Naive thymus-derived CD8-positive, alpha-beta T cell (primary cell): Measurements from ENCODE around the gene NTMT2. TPM values are rescaled to one million over a fixed set of nuclear protein-coding genes. Genes with fewer than 3 reads are reported as not detected.

ENCODE experiments used
- ATAC-seq, 2 donors: fragments of 150-1000 bp; cut with Tn5 transposase in 1 of 2; sonication (Bioruptor Pico), chemical (Tn5 transposase) in 1 of 2; 1 replicate in 1 of 2; 2 replicates in 1 of 2; pipeline ENCODE4 v1.10.0; 2021; ENCODE audit warnings: mild to moderate bottlenecking in 2 of 2, moderate library complexity in 2 of 2
- POLR2A ChIA-PET: fragments of 350-600 bp; sonication (Branson Sonifier 250); formaldehyde crosslinking; loops from one replicate; lab custom pipeline; 2021; ENCODE audit warnings: antibody characterized with exemption; lab: Charles Lee
- DNase-seq, 10 donors: peaks; one replicate each; pipeline versions ENCODE4 v3.0.0 to v3.0.0-alpha.2; 2020 to 2022
- H3K27ac Mint-ChIP-seq, 10 donors: one replicate each; pipeline ENCODE4 v1.8.0; 2020 to 2022; ENCODE audit warnings: mild to moderate bottlenecking in 10 of 10, mixed read lengths in 10 of 10, moderate library complexity in 4 of 10, inconsistent platforms in 1 of 10
- H3K27me3 Mint-ChIP-seq, 5 donors: one replicate each; pipeline ENCODE4 v1.8.0; 2021 to 2022; ENCODE audit warnings: mixed read lengths in 5 of 5
- H3K36me3 Mint-ChIP-seq, 3 donors: one replicate each; pipeline ENCODE4 v1.8.0; 2020 to 2022; ENCODE audit warnings: mixed read lengths in 3 of 3, mild to moderate bottlenecking in 2 of 3, inconsistent platforms in 1 of 3
- H3K4me1 Mint-ChIP-seq, 4 donors: one replicate each; pipeline ENCODE4 v1.8.0; 2021 to 2022; ENCODE audit warnings: mixed read lengths in 4 of 4
- H3K4me3 Mint-ChIP-seq, 10 donors: one replicate each; pipeline ENCODE4 v1.8.0; 2020 to 2022; ENCODE audit warnings: mild to moderate bottlenecking in 10 of 10, mixed read lengths in 10 of 10, moderate library complexity in 6 of 10, inconsistent platforms in 1 of 10
- H3K9me3 Mint-ChIP-seq, 9 donors: one replicate each; pipeline ENCODE4 v1.8.0; 2020 to 2022; ENCODE audit warnings: mixed read lengths in 9 of 9, mild to moderate bottlenecking in 3 of 9, inconsistent platforms in 1 of 9, moderate library complexity in 1 of 9
- polyA plus RNA-seq, 3 donors: library from polyadenylated mRNA; unstranded; fragments of 300-500 nt; fragmentation: Illumina TruSeq; gene quantifications; one replicate each; pipeline ENCODE4 v1.2.3, GENCODE V29; 2021
- total RNA-seq, 8 experiments: library from RNA in 2 of 8; stranded (reverse) in 2 of 8; gene quantifications; one replicate each; pipeline ENCODE4 v1.2.3 and lab custom pipeline; 2021 to 2026

NTMT2 gene
- total and polyA plus RNA-seq, 5 experiments from 2014 or later = not detected

DNA sequence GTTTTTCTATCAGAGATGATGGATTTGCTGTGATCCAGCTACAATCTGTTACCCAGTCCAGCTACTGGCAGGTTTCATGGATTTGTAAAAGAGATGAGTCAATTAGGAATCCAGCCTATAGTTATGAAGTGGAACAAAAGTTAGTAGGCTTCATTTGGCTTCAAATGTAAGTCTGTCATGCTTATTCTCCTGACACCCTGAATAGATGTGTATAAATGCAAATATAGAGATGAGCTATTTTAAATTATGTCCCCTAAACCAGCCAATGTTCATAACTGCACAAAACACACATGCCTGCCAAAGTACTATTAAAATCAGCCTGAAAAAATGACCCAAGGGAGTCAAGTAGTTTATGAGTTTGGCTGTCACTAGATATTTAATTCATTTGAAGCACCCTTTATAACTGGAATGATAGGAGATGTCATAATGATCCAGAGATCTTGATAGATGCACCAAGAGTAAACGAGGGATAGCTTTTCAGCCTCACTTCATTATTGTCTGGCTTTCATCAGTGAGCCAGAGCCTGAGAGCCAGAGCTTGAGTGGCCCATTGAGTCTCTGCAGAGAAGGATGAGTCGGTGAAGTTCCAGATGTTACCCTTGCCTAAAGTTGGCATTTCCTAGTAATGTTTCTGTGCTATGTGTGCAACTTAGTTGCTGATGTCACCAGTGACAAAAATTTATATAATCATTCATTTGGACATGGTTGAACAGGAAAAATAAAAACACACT lies 11.8 kb upstream of the NTMT2 start:
- Mint-ChIP-seq H3K36me3 (peaks cover 0 to 4% (median 0%) of the 10 kb centered on the region in 3 donors), H3K4me3 (no peak overlapping the region), H3K4me1 (no peaks in the 10 kb centered on the region), H3K9me3 (no peaks in the 10 kb centered on the region), H3K27ac (no peak overlapping the region), H3K27me3 (peaks cover 0 to 23% (median 4%) of the 10 kb centered on the region in 5 donors)
- ATAC-seq = no peak
- POLR2A ChIA-PET = no interaction called here
- no peak for DNase-seq

DNA sequence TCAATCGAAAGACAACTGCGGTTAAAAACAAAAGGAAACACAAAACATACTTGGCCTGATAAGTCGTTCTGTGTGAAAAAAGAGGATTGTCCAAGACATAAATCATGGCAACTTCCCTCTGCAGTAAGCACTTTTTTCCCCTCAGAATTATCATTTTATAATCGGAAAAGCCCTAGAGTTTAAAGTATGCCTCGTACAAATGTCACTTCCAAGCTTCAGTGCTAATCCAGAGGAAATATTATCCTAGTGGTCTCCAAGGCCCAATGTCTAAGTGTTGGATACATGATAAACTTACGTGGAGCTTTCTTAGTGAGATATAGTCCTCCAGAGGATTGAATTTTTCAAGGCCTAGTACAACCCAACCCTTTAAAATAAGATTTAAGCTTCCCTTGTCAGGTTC lies 11.2 kb upstream of the NTMT2 start:
- H3K27ac Mint-ChIP-seq = no peak overlapping the region
- no peak for DNase-seq
- H3K27me3 Mint-ChIP-seq = peaks cover 0 to 29% (median 4%) of the 10 kb centered on the region in 5 donors
- no peak overlapping the region for H3K4me3 Mint-ChIP-seq
- no peak for ATAC-seq
- H3K4me1 Mint-ChIP-seq = no peaks in the 10 kb centered on the region
- POLR2A ChIA-PET = no interaction called here
- no peaks in the 10 kb centered on the region for H3K9me3 Mint-ChIP-seq
- peaks cover 0 to 4% (median 0%) of the 10 kb centered on the region in 3 donors for H3K36me3 Mint-ChIP-seq

- Mint-ChIP-seq H3K27ac (no peak overlapping the region), H3K4me1 (peaks cover 0 to under 1% (median 0%) of the 10 kb centered on the region in 4 donors), H3K4me3 (no peak overlapping the region), H3K9me3 (peaks cover 0 to 16% (median 5%) of the 10 kb centered on the region in 9 donors), H3K27me3 (peaks cover 0 to 41% (median 9%) of the 10 kb centered on the region in 5 donors), H3K36me3 (peaks cover 0 to 7% (median 4%) of the 10 kb centered on the region in 3 donors)
- no peak for DNase-seq
- ATAC-seq = no peak
- POLR2A ChIA-PET = no interaction called here
Measured at GRCh38 chr1:170140371-170140770, 5.4 kb upstream of the NTMT2 start.

DNA sequence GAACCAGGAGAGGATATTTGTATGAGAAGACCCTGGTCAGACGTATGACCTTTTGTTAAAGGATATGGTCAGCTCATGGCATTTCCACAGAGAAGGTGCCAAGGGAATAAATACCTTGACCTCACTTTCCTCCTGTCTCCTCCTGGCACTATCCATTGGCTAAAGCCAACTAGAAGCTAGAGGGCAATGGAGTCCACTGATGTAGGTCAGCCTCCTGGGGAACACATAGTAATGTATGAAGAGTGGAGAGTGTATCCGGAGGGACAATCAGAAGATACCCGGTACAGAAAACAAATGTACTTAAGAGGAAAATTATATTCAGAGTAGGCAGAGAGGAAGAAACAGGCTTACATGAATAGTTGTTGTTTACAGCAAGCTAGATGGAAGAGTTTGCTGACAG lies 698 bp upstream of the NTMT2 start:
- POLR2A ChIA-PET = no interaction called here
- H3K36me3 Mint-ChIP-seq = peaks cover 0 to 7% (median 0%) of the 10 kb centered on the region in 3 donors
- no peak overlapping the region for H3K27ac Mint-ChIP-seq
- peaks cover 5 to 17% (median 14%) of the 10 kb centered on the region in 4 donors for H3K4me1 Mint-ChIP-seq
- ATAC-seq = no peak
- H3K9me3 Mint-ChIP-seq = peaks cover 0 to 16% (median 5%) of the 10 kb centered on the region in 9 donors
- no peak for DNase-seq
- no peak overlapping the region for H3K4me3 Mint-ChIP-seq
- peaks cover 0 to 15% (median 6%) of the 10 kb centered on the region in 5 donors for H3K27me3 Mint-ChIP-seq

- H3K4me3 Mint-ChIP-seq = peak overlapping the region in 5 of 10 donors; percentile 11 to 49 (median 41)
Measured at GRCh38 chr1:170146720-170147263, 1.0 kb downstream of the NTMT2 start.

DNA sequence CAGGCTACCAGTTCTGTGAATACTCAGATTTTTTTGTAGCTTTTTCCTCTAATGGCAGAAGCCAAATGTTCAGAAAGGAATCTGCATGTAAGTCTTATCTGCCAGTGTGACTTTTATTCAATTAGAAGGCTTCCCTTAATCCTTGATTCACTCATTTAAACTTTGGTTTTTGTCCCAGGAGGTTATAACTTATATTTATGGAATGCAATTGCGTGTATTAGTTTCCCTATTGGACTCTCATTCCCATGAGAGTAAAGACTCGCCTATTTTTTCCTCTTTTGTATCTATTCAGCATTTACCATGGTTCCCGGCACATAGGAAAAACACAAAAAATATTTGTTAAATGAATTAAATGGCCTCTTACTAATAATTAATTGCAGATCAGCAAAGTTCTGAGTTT lies 3.5 kb downstream of the NTMT2 start:
- POLR2A ChIA-PET = no interaction called here
- H3K36me3 Mint-ChIP-seq = peaks cover 0 to 13% (median 3%) of the 10 kb centered on the region in 3 donors
- H3K9me3 Mint-ChIP-seq = peaks cover 0 to 23% (median 11%) of the 10 kb centered on the region in 9 donors
- no peak overlapping the region for H3K27ac Mint-ChIP-seq
- no peak overlapping the region for H3K4me3 Mint-ChIP-seq
- H3K27me3 Mint-ChIP-seq = peaks cover 0 to 9% (median 4%) of the 10 kb centered on the region in 5 donors
- peaks cover 5 to 17% (median 14%) of the 10 kb centered on the region in 4 donors for H3K4me1 Mint-ChIP-seq
- no peak for ATAC-seq
- DNase-seq = no peak

More at GRCh38 chr1:170146720-170147263, 1.0 kb downstream of the NTMT2 start:
- ATAC-seq (peak; percentile 57 to 86), DNase-seq (peak in 4 of 10 donors; percentile 6 to 57 (median 30))
- POLR2A ChIA-PET = interaction anchor here (0.6 kb wide), 1 partner anchor 330 kb away, joined by 4 read pairs; no protein-coding TSS in a partner anchor
- Mint-ChIP-seq H3K27me3 (peaks cover 0 to 15% (median 6%) of the 10 kb centered on the region in 5 donors), H3K4me1 (peaks cover 5 to 17% (median 14%) of the 10 kb centered on the region in 4 donors), H3K9me3 (peaks cover 0 to 16% (median 5%) of the 10 kb centered on the region in 9 donors), H3K36me3 (peaks cover 0 to 7% (median 0%) of the 10 kb centered on the region in 3 donors), H3K27ac (peak overlapping the region in 3 of 10 donors; percentile 22 to 63 (median 57))

DNA sequence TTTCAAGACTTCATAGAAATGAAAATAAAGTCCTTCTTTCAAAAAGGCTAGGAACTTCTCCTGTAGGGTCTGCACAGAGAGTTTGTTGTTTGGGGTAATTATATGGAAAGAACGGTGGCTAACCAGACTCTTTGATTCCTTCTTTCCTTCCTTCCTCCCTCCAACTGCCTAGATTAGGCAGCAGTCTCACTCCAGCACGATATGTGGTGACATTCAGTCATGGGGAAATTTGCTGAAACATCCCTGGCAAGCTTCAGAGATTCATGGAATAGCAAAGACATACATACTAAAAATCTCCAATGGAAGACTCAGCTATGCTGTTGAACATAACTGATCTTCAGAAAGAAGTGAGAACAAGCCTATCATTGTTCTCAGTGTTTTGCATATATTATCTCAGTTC lies 4.3 kb downstream of the NTMT2 start:
- Mint-ChIP-seq H3K27me3 (peaks cover 0 to 4% (median 3%) of the 10 kb centered on the region in 5 donors), H3K27ac (no peak overlapping the region), H3K36me3 (peaks cover 0 to 13% (median 0%) of the 10 kb centered on the region in 3 donors), H3K4me1 (peaks cover 5 to 17% (median 14%) of the 10 kb centered on the region in 4 donors), H3K9me3 (peaks cover 0 to 25% (median 14%) of the 10 kb centered on the region in 9 donors), H3K4me3 (no peak overlapping the region)
- POLR2A ChIA-PET = no interaction called here
- ATAC-seq (no peak), DNase-seq (no peak)

DNA sequence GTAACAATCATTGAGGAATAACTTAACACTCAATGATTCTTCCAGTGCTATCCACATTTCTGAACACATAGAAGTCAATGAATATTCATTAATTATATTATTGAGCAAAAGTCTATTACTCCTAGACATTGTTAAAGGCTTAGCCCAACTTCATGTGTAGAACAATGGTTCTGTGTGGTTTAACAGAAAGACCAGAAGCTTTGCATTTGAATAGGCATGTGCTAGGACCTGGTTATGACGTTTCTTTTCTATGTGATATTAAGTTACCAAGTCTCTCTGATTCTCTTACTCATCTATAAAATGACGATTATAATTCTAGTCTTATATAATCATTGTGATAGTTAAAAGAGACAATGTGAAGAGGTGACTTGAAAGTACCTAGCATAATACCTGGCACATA lies 5.2 kb downstream of the NTMT2 start:
- Mint-ChIP-seq H3K4me1 (peaks cover 5 to 16% (median 12%) of the 10 kb centered on the region in 4 donors), H3K9me3 (peaks cover 0 to 31% (median 15%) of the 10 kb centered on the region in 9 donors), H3K27me3 (peaks cover 0 to 7% (median 3%) of the 10 kb centered on the region in 5 donors), H3K27ac (no peak overlapping the region), H3K36me3 (peaks cover 0 to 13% (median 0%) of the 10 kb centered on the region in 3 donors), H3K4me3 (no peak overlapping the region)
- POLR2A ChIA-PET = no interaction called here
- ATAC-seq (no peak), DNase-seq (no peak)

- POLR2A ChIA-PET = no interaction called here
- DNase-seq = no peak
- H3K27me3 Mint-ChIP-seq = peaks cover 0 to 7% (median 3%) of the 10 kb centered on the region in 5 donors
- H3K4me1 Mint-ChIP-seq = no peaks in the 10 kb centered on the region
- H3K36me3 Mint-ChIP-seq = peaks cover 0 to 13% (median 0%) of the 10 kb centered on the region in 3 donors
- no peak overlapping the region for H3K4me3 Mint-ChIP-seq
- no peak overlapping the region for H3K27ac Mint-ChIP-seq
- H3K9me3 Mint-ChIP-seq = peaks cover 0 to 31% (median 15%) of the 10 kb centered on the region in 9 donors
- no peak for ATAC-seq
Measured at GRCh38 chr1:170153417-170153816, 7.7 kb downstream of the NTMT2 start.

- H3K4me3 Mint-ChIP-seq = no peak overlapping the region
- H3K36me3 Mint-ChIP-seq = peaks cover 0 to 13% (median 0%) of the 10 kb centered on the region in 3 donors
- DNase-seq (no peak), ATAC-seq (no peak)
- H3K4me1 Mint-ChIP-seq = no peaks in the 10 kb centered on the region
- H3K9me3 Mint-ChIP-seq = peaks cover 0 to 31% (median 15%) of the 10 kb centered on the region in 9 donors
- H3K27me3 Mint-ChIP-seq = peaks cover 0 to 10% (median 3%) of the 10 kb centered on the region in 5 donors
- POLR2A ChIA-PET = no interaction called here
- H3K27ac Mint-ChIP-seq = no peak overlapping the region
Measured at GRCh38 chr1:170155055-170155454, 9.3 kb downstream of the NTMT2 start.

- ATAC-seq = no peak
- Mint-ChIP-seq H3K27ac (no peak overlapping the region), H3K27me3 (peaks cover 0 to 10% (median 3%) of the 10 kb centered on the region in 5 donors), H3K9me3 (peaks cover 0 to 31% (median 15%) of the 10 kb centered on the region in 9 donors), H3K4me1 (no peaks in the 10 kb centered on the region), H3K4me3 (no peak overlapping the region), H3K36me3 (peaks cover 0 to 13% (median 0%) of the 10 kb centered on the region in 3 donors)
- no peak for DNase-seq
- POLR2A ChIA-PET = no interaction called here
Measured at GRCh38 chr1:170156594-170156993, 10.8 kb downstream of the NTMT2 start.

DNA sequence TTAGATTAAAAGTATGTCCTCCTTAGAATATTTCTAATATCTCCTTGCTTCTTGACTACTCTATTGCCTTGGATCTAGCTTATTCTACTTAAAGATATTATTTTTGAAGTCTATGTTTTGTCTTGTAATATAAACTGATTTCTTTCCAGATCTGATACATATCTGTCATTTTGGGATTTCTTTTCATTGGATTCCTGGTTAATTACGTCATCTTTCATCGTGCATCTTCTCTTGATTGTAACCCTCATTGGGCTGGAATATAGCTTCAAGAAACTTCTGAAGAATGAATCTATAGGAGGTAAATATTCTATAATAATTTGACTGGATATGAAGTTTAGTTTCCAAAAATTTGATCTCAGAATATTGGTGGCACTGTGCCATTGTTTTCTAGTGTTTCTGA lies 12.1 kb downstream of the NTMT2 start:
- POLR2A ChIA-PET = no interaction called here
- DNase-seq = no peak
- H3K4me1 Mint-ChIP-seq = no peaks in the 10 kb centered on the region
- H3K27ac Mint-ChIP-seq = no peak overlapping the region
- H3K4me3 Mint-ChIP-seq = no peak overlapping the region
- peaks cover 0 to 10% (median 3%) of the 10 kb centered on the region in 5 donors for H3K27me3 Mint-ChIP-seq
- H3K9me3 Mint-ChIP-seq = peaks cover 0 to 23% (median 11%) of the 10 kb centered on the region in 9 donors
- H3K36me3 Mint-ChIP-seq = peaks cover 0 to 9% (median 0%) of the 10 kb centered on the region in 3 donors
- no peak for ATAC-seq
